Measurements from ENCODE around the gene PLA2G10. TPM values are rescaled to one million over a fixed set of nuclear protein-coding genes. Genes with fewer than 3 reads are reported as not detected.

PLA2G10 gene
- total RNA-seq, 1 experiment from 2014 or later, result not detected

GRCh38 chr16:14669776-14670175, 24.3 kb downstream of the PLA2G10 start:
- peaks cover 22% of the 10 kb centered on the region for H3K36me3 ChIP-seq (ENCODE audit: insufficient read depth, low read length)

DNA sequence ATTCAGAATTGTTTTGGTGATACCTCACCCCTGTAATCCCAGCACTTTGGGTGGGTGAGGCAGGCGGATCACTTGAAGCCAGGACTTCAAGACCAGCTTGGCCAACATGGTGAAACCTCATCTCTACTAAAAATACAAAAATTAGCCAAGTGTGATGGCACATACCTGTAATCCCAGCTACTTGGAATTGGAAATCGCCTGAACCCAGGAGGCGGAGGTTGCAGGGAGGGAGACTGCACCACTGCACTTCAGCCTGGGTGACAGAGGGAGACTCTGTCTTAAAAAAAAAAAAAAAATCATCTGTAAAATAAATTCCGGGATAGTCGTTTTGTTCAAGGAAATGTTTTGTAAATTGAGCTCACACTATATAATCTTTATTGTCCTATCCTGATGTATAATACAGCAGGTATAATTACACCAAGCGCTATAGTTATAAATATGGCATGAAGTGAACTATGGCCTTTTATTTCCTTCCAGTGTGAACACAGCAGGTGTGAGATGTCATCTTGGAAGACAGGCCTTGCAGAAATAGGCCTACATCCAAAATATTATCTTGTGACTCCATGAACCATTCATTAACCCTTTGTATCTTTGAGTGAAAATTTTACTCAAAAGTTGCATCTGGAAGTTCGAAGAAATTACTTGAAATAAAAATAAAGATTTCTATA, 25.4 kb downstream of the PLA2G10 start:
- Histone ChIP-seq H3K9ac (ENCODE audit: low read length) (no peak overlapping the region), H2AFZ (ENCODE audit: low read length) (no peak overlapping the region), H3K4me2 (ENCODE audit: low read depth, low read length, poor library complexity, severe bottlenecking) (no peak overlapping the region), H3K27me3 (ENCODE audit: low read length) (no peaks in the 10 kb centered on the region), H4K20me1 (ENCODE audit: insufficient read depth, low read depth, low read length) (no peaks in the 10 kb centered on the region), H3K9me3 (ENCODE audit: low read length) (no peaks in the 10 kb centered on the region), H3K79me2 (ENCODE audit: low read length) (no peaks in the 10 kb centered on the region), H3K4me3 (ENCODE audit: low read length) (no peak overlapping the region), H3K4me1 (ENCODE audit: low read length) (peaks cover 12% of the 10 kb centered on the region), H3K36me3 (ENCODE audit: insufficient read depth, low read length) (peaks cover 31% of the 10 kb centered on the region), H3K9me2 (replicated peaks; ENCODE audit: insufficient read depth, low read length) (no peaks in the 10 kb centered on the region), H3K27ac (ENCODE audit: low read length) (no peak overlapping the region)
- DNase-seq, result no peak

More at GRCh38 chr16:14669776-14670175, 24.3 kb downstream of the PLA2G10 start:
- Histone ChIP-seq H3K27ac (ENCODE audit: low read length) (no peak overlapping the region), H3K4me1 (ENCODE audit: low read length) (peaks cover 12% of the 10 kb centered on the region), H4K20me1 (ENCODE audit: insufficient read depth, low read depth, low read length) (no peaks in the 10 kb centered on the region), H3K27me3 (ENCODE audit: low read length) (no peaks in the 10 kb centered on the region), H2AFZ (ENCODE audit: low read length) (no peak overlapping the region), H3K79me2 (ENCODE audit: low read length) (no peaks in the 10 kb centered on the region), H3K4me2 (ENCODE audit: low read depth, low read length, poor library complexity, severe bottlenecking) (no peak overlapping the region), H3K9me2 (replicated peaks; ENCODE audit: insufficient read depth, low read length) (no peaks in the 10 kb centered on the region), H3K4me3 (ENCODE audit: low read length) (no peak overlapping the region), H3K9ac (ENCODE audit: low read length) (no peak overlapping the region), H3K9me3 (ENCODE audit: low read length) (no peaks in the 10 kb centered on the region)
- no peak for DNase-seq

DNA sequence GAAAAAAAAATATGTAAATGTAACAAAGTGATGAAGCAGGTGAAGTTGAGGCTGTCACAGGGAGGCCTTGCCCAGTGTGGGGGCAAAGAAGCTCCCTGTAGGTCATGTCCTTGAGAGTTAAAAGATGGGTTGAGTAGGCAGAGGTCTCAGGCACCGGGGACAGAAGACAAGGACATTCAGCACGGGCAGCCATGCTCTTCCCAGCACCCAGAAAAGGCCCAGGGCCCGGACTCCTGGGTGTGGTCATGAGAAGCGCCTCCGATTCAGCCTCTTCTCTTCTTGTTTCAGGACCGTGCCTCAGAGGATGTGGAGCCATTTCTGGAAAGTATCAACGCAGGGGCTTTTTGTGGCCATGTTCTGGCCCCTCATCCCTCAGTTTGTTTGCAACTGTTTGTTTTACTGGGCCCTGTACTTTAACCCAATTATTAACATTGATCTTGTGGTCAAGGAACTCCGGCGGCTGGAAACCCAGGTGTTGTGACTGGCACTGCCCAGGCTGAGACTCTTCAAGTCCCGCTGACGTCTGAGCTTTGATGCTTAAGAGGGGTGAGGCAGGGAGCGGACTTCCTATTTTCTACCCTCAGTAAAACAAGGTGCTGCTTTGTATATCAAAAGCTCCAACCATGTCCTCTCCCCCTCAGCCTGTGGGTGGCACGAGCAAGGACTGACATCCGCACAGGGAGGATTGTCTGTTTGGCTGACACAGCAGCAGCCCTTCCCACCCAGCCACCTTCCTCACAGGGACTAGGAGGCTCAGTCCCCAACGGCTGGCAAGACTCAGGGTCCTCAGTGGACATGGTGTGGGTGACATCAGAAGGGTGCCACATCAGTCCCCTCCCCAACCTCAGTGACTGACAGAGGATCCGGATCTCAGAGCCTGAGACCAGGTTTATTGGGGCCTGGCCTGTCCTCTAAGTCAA, 26.5 kb downstream of the PLA2G10 start:
- Histone ChIP-seq H3K4me1 (ENCODE audit: low read length) (peaks cover 9% of the 10 kb centered on the region), H3K27me3 (ENCODE audit: low read length) (no peaks in the 10 kb centered on the region), H3K4me2 (ENCODE audit: low read depth, low read length, poor library complexity, severe bottlenecking) (no peak overlapping the region), H4K20me1 (ENCODE audit: insufficient read depth, low read depth, low read length) (no peaks in the 10 kb centered on the region), H2AFZ (ENCODE audit: low read length) (no peak overlapping the region), H3K4me3 (ENCODE audit: low read length) (no peak overlapping the region), H3K27ac (ENCODE audit: low read length) (no peak overlapping the region), H3K36me3 (ENCODE audit: insufficient read depth, low read length) (peaks cover 33% of the 10 kb centered on the region), H3K9me3 (ENCODE audit: low read length) (no peaks in the 10 kb centered on the region), H3K9ac (ENCODE audit: low read length) (no peak overlapping the region), H3K9me2 (replicated peaks; ENCODE audit: insufficient read depth, low read length) (no peaks in the 10 kb centered on the region), H3K79me2 (ENCODE audit: low read length) (no peaks in the 10 kb centered on the region)
- no peak for DNase-seq

DNA sequence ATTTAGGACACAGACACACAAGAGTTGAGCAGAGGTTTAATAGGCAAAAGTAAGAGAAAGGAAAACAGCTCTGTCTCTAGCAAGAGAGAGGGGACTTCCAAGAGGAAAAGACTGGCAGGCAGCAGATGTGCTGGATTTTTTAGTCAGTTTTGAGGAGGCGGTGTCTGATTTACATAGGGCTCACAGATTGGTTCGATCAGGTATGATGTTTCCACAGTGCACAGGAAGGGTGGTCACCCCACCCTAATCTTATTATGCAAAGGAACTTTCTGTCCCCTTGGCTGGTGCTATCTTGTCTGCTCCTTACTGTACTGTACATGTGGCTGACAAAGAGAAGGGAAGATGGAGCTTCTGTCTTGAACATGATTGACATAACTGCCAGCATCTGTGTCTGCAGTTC, 36.0 kb downstream of the PLA2G10 start:
- H3K4me2 ChIP-seq (ENCODE audit: low read depth, low read length, poor library complexity, severe bottlenecking), result peak overlapping the region; percentile 46

GRCh38 chr16:14652726-14653125, 41.4 kb downstream of the PLA2G10 start:
- H3K4me1 ChIP-seq (ENCODE audit: low read length), result peaks cover 4% of the 10 kb centered on the region
- no peak for DNase-seq
- peaks cover 38% of the 10 kb centered on the region for H3K36me3 ChIP-seq (ENCODE audit: insufficient read depth, low read length)
- H3K4me3 ChIP-seq (ENCODE audit: low read length), result no peak overlapping the region
- H3K9ac ChIP-seq (ENCODE audit: low read length), result no peak overlapping the region
- H3K79me2 ChIP-seq (ENCODE audit: low read length), result peaks cover 13% of the 10 kb centered on the region
- H3K27ac ChIP-seq (ENCODE audit: low read length), result no peak overlapping the region
- no peaks in the 10 kb centered on the region for H3K9me3 ChIP-seq (ENCODE audit: low read length)
- no peaks in the 10 kb centered on the region for H3K9me2 ChIP-seq (replicated peaks; ENCODE audit: insufficient read depth, low read length)
- no peak overlapping the region for H3K4me2 ChIP-seq (ENCODE audit: low read depth, low read length, poor library complexity, severe bottlenecking)
- H2AFZ ChIP-seq (ENCODE audit: low read length), result no peak overlapping the region
- H4K20me1 ChIP-seq (ENCODE audit: insufficient read depth, low read depth, low read length), result no peaks in the 10 kb centered on the region
- H3K27me3 ChIP-seq (ENCODE audit: low read length), result no peaks in the 10 kb centered on the region

More for the DNA sequence above, 36.0 kb downstream of the PLA2G10 start:
- peak overlapping the region; percentile 89 for H3K27ac ChIP-seq (ENCODE audit: low read length)
- H3K36me3 ChIP-seq (ENCODE audit: insufficient read depth, low read length), result peaks cover 23% of the 10 kb centered on the region
- peak overlapping the region; percentile 60 for H3K9ac ChIP-seq (ENCODE audit: low read length)
- DNase-seq, result peak; percentile 83
- no peaks in the 10 kb centered on the region for H3K27me3 ChIP-seq (ENCODE audit: low read length)
- peak overlapping the region; percentile 31; the same call in 1 of the 2 replicates for H3K4me3 ChIP-seq (ENCODE audit: low read length)
- H3K9me3 ChIP-seq (ENCODE audit: low read length), result no peaks in the 10 kb centered on the region
- no peaks in the 10 kb centered on the region for H3K9me2 ChIP-seq (replicated peaks; ENCODE audit: insufficient read depth, low read length)
- peaks cover 13% of the 10 kb centered on the region for H3K4me1 ChIP-seq (ENCODE audit: low read length)
- H2AFZ ChIP-seq (ENCODE audit: low read length), result no peak overlapping the region
- no peaks in the 10 kb centered on the region for H4K20me1 ChIP-seq (ENCODE audit: insufficient read depth, low read depth, low read length)
- H3K79me2 ChIP-seq (ENCODE audit: low read length), result no peaks in the 10 kb centered on the region

DNA sequence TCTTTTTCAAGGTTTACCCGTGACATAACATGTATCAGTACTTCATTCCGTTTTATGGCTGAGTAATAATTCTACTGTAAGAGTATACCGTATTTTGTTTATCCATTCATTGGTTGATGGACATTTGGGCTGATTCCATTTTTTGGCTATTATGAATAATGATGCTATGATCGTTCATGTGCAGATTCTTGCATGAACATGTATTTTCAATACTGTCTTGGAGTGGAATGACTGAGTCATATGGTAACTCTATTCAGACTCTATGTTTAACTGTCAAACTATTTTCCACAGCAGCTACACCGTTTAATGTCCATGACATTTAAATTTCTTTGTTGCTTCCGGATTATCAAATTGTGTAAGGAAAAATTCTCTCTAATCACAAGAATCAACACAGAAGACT, 43.5 kb downstream of the PLA2G10 start:
- no peak overlapping the region for H3K4me2 ChIP-seq (ENCODE audit: low read depth, low read length, poor library complexity, severe bottlenecking)
- no peaks in the 10 kb centered on the region for H4K20me1 ChIP-seq (ENCODE audit: insufficient read depth, low read depth, low read length)
- no peak for DNase-seq
- no peak overlapping the region for H2AFZ ChIP-seq (ENCODE audit: low read length)
- H3K9me3 ChIP-seq (ENCODE audit: low read length), result no peaks in the 10 kb centered on the region
- H3K9me2 ChIP-seq (replicated peaks; ENCODE audit: insufficient read depth, low read length), result no peaks in the 10 kb centered on the region
- no peak overlapping the region for H3K27ac ChIP-seq (ENCODE audit: low read length)
- no peak overlapping the region for H3K9ac ChIP-seq (ENCODE audit: low read length)
- no peaks in the 10 kb centered on the region for H3K27me3 ChIP-seq (ENCODE audit: low read length)
- H3K36me3 ChIP-seq (ENCODE audit: insufficient read depth, low read length), result peaks cover 39% of the 10 kb centered on the region
- no peak overlapping the region for H3K4me3 ChIP-seq (ENCODE audit: low read length)
- H3K4me1 ChIP-seq (ENCODE audit: low read length), result no peaks in the 10 kb centered on the region
- peaks cover 18% of the 10 kb centered on the region for H3K79me2 ChIP-seq (ENCODE audit: low read length)

- H3K4me1 ChIP-seq (ENCODE audit: low read length), result no peaks in the 10 kb centered on the region
- no peak overlapping the region for H3K9ac ChIP-seq (ENCODE audit: low read length)
- H3K27me3 ChIP-seq (ENCODE audit: low read length), result no peaks in the 10 kb centered on the region
- no peaks in the 10 kb centered on the region for H3K9me2 ChIP-seq (replicated peaks; ENCODE audit: insufficient read depth, low read length)
- DNase-seq, result no peak
- H3K4me3 ChIP-seq (ENCODE audit: low read length), result no peak overlapping the region
- 0 out of 2 replicates have a peak, but pooled peaks cover 3% of the 10 kb centered on the region for H4K20me1 ChIP-seq (ENCODE audit: insufficient read depth, low read depth, low read length)
- H3K9me3 ChIP-seq (ENCODE audit: low read length), result no peaks in the 10 kb centered on the region
- no peak overlapping the region for H3K4me2 ChIP-seq (ENCODE audit: low read depth, low read length, poor library complexity, severe bottlenecking)
- H3K79me2 ChIP-seq (ENCODE audit: low read length), result peaks cover 26% of the 10 kb centered on the region
- H2AFZ ChIP-seq (ENCODE audit: low read length), result no peak overlapping the region
- peaks cover 41% of the 10 kb centered on the region for H3K36me3 ChIP-seq (ENCODE audit: insufficient read depth, low read length)
- H3K27ac ChIP-seq (ENCODE audit: low read length), result no peak overlapping the region
These were observed 44.3 kb downstream of the PLA2G10 start for GRCh38 chr16:14649816-14650215.

DNA sequence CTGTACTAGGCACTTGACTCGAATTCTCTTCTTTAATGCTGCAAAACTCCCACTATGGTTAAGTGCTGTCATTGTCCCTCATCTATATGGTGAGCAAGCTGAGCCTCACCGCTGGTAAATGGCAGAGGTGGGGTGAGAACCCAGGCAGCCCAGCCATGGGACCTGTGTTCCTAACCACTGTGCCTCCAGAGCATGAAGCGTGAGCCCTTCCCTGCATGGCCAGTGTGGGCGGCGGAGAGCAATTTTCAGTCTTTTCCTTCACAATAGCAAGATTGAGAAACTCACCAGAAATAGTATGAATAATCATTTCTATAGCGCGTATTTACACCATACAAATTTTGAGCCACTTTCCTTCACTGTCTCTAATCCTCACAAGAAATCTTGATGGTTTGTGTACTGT, 52.2 kb downstream of the PLA2G10 start:
- no peak overlapping the region for H3K27ac ChIP-seq (ENCODE audit: low read length)
- no peak overlapping the region for H3K9ac ChIP-seq (ENCODE audit: low read length)
- no peak overlapping the region for H2AFZ ChIP-seq (ENCODE audit: low read length)
- H3K4me2 ChIP-seq (ENCODE audit: low read depth, low read length, poor library complexity, severe bottlenecking), result no peak overlapping the region
- no peaks in the 10 kb centered on the region for H3K9me2 ChIP-seq (replicated peaks; ENCODE audit: insufficient read depth, low read length)
- H3K4me1 ChIP-seq (ENCODE audit: low read length), result no peaks in the 10 kb centered on the region
- H3K9me3 ChIP-seq (ENCODE audit: low read length), result no peaks in the 10 kb centered on the region
- DNase-seq, result no peak
- H3K36me3 ChIP-seq (ENCODE audit: insufficient read depth, low read length), result peaks cover 23% of the 10 kb centered on the region
- H3K79me2 ChIP-seq (ENCODE audit: low read length), result peaks cover 81% of the 10 kb centered on the region
- H3K27me3 ChIP-seq (ENCODE audit: low read length), result no peaks in the 10 kb centered on the region
- no peak overlapping the region for H3K4me3 ChIP-seq (ENCODE audit: low read length)
- peaks cover 44% of the 10 kb centered on the region for H4K20me1 ChIP-seq (ENCODE audit: insufficient read depth, low read depth, low read length)

Data from Karpas-422 (cell line).